H1 (cell line): ENCODE data around the gene MMP21. TPM values are rescaled to one million over a fixed set of nuclear protein-coding genes. Genes with fewer than 3 reads are reported as not detected.

Experiments used
- CTCF ChIA-PET: fragments of 300-600 bp; sonication (Branson Sonifier 250); formaldehyde crosslinking; loops from one replicate; lab custom pipeline; 2021; ENCODE audit not compliant: partially characterized antibody; lab: Charles Lee
- POLR2A ChIA-PET: fragments of 300-600 bp; sonication (Branson Sonifier 250); formaldehyde crosslinking; loops from one replicate; lab custom pipeline; 2021; ENCODE audit warnings: inconsistent platforms; ENCODE audit not compliant: partially characterized antibody; lab: Charles Lee
- DNase-seq, 2 experiments: peaks; one replicate each; pipeline versions ENCODE4 v3.0.0 to v3.0.0-alpha.2; 2010 to 2022; ENCODE audit warnings: low spot score in 2 of 2, low read depth in 1 of 2, mixed read lengths in 1 of 2
- FAIRE-seq: peaks from 2 replicates; lab custom pipeline; 2011; peaks lifted over from hg19 to GRCh38; lab: Jason Lieb, UNC
- H2AFZ ChIP-seq: 2 replicates; pipeline ENCODE4 v1.8.1; 2012; ENCODE audit warnings: low read length, inconsistent platforms
- H2AK5ac ChIP-seq: 2 replicates; pipeline ENCODE4 v1.6.1; 2013; ENCODE audit warnings: low read depth, low read length
- H2BK120ac ChIP-seq: replicated peaks from 2 replicates; pipeline ENCODE3; 2013; ENCODE audit warnings: low read depth, low read length, inconsistent platforms
- H2BK12ac ChIP-seq: 2 replicates; pipeline ENCODE4 v1.6.1; 2013; ENCODE audit warnings: low read depth, low read length
- H2BK15ac ChIP-seq: 2 replicates; pipeline ENCODE4 v1.6.1; 2013; ENCODE audit warnings: low read length
- H2BK20ac ChIP-seq: 2 replicates; pipeline ENCODE4 v1.6.1; 2013; ENCODE audit warnings: low read length
- H2BK5ac ChIP-seq: 2 replicates; pipeline ENCODE4 v1.6.1; 2013; ENCODE audit warnings: low read depth, low read length
- H3K14ac ChIP-seq: 2 replicates; pipeline ENCODE4 v1.6.1; 2013; ENCODE audit warnings: inconsistent platforms; ENCODE audit not compliant: insufficient read length
- H3K18ac ChIP-seq: 2 replicates; pipeline ENCODE4 v1.6.1; 2013; ENCODE audit warnings: low read length; ENCODE audit errors: extremely low read depth
- H3K23ac ChIP-seq: 2 replicates; pipeline ENCODE4 v1.6.1; 2013; ENCODE audit warnings: inconsistent platforms; ENCODE audit not compliant: insufficient read length
- H3K23me2 ChIP-seq: 2 replicates; pipeline ENCODE4 v1.6.1; 2013; ENCODE audit warnings: low read depth, low read length
- H3K27ac ChIP-seq: 2 replicates; pipeline ENCODE4 v1.6.1; 2011; ENCODE audit warnings: low read depth, low read length, inconsistent platforms
- H3K27me3 ChIP-seq, 4 experiments: replicated peaks in 1 of 4; 1 replicate in 1 of 4; 2 replicates in 3 of 4; pipeline versions ENCODE4 v1.6.1 to v1.8.1; 2011 to 2013; ENCODE audit warnings: low read length in 3 of 4, mild to moderate bottlenecking in 3 of 4, inconsistent platforms in 2 of 4, mixed read lengths in 2 of 4, moderate library complexity in 1 of 4; ENCODE audit not compliant: control insufficient read depth in 3 of 4, insufficient read depth in 3 of 4; ENCODE audit errors: extremely low read depth in 1 of 4
- H3K36me3 ChIP-seq, 4 experiments: 2 replicates each; pipeline versions ENCODE4 v1.6.1 to v1.8.1; 2011 to 2013; ENCODE audit warnings: mild to moderate bottlenecking in 4 of 4, low read length in 3 of 4, moderate library complexity in 2 of 4, control low read depth in 1 of 4, inconsistent platforms in 1 of 4; ENCODE audit not compliant: insufficient read depth in 4 of 4, control insufficient read depth in 2 of 4
- H3K4ac ChIP-seq: replicated peaks from 2 replicates; pipeline ENCODE3; 2013; ENCODE audit warnings: low read length, low read depth, mixed read lengths, inconsistent platforms; ENCODE audit not compliant: insufficient read length
- H3K4me1 ChIP-seq, 4 experiments: replicated peaks in 1 of 4; 1 replicate in 1 of 4; 2 replicates in 3 of 4; pipeline versions ENCODE4 v1.6.1 to v1.8.1; 2011 to 2013; ENCODE audit warnings: low read length in 3 of 4, inconsistent platforms in 2 of 4, mixed read lengths in 1 of 4; ENCODE audit not compliant: insufficient read depth in 4 of 4, control insufficient read depth in 3 of 4
- H3K4me2 ChIP-seq, 2 experiments: 2 replicates each; pipeline versions ENCODE4 v1.6.1 to v1.8.1; 2011 to 2013; ENCODE audit warnings: low read depth in 2 of 2, low read length in 2 of 2, control low read depth in 1 of 2, inconsistent platforms in 1 of 2, mild to moderate bottlenecking in 1 of 2; ENCODE audit not compliant: insufficient read depth in 1 of 2
- H3K4me3 ChIP-seq, 4 experiments: fragments of 200-600, 300-600 bp in 1 of 4; sonication (generic), shearing (Covaris generic), sonication (Bioruptor Twin) in 1 of 4; 2 replicates each; pipeline versions ENCODE4 v1.5.1 to v1.8.1; 2011 to 2016; ENCODE audit warnings: low read length in 4 of 4, low read depth in 3 of 4, control low read depth in 2 of 4, inconsistent platforms in 2 of 4, mild to moderate bottlenecking in 2 of 4, mixed read lengths in 1 of 4, moderate library complexity in 1 of 4; ENCODE audit not compliant: insufficient read depth in 2 of 4; ENCODE audit errors: extremely low read depth in 1 of 4
- H3K56ac ChIP-seq: replicated peaks from 2 replicates; pipeline ENCODE3; 2013; ENCODE audit warnings: low read depth, mild to moderate bottlenecking, mixed read lengths, low read length, inconsistent platforms; ENCODE audit not compliant: insufficient read length
- H3K79me1 ChIP-seq: 2 replicates; pipeline ENCODE4 v1.6.1; 2013; ENCODE audit warnings: low read depth, low read length, control low read depth
- H3K79me2 ChIP-seq, 2 experiments: 2 replicates each; pipeline versions ENCODE4 v1.6.1 to v1.8.1; 2012 to 2013; ENCODE audit warnings: low read length in 2 of 2, mild to moderate bottlenecking in 2 of 2, inconsistent platforms in 1 of 2; ENCODE audit not compliant: insufficient read depth in 2 of 2, control insufficient read depth in 1 of 2
- H3K9ac ChIP-seq, 4 experiments: replicated peaks in 1 of 4; 1 replicate in 1 of 4; 2 replicates in 3 of 4; pipeline versions ENCODE4 v1.6.1 to v1.8.1; 2011 to 2013; ENCODE audit warnings: low read depth in 3 of 4, low read length in 3 of 4, control low read depth in 2 of 4, mild to moderate bottlenecking in 2 of 4, moderate library complexity in 2 of 4, inconsistent platforms in 1 of 4; ENCODE audit errors: extremely low read depth in 1 of 4
- H3K9me3 ChIP-seq, 2 experiments: 2 replicates each; pipeline versions ENCODE4 v1.6.1 to v1.8.1; 2012 to 2013; ENCODE audit warnings: mild to moderate bottlenecking in 2 of 2, moderate library complexity in 2 of 2, control low read depth in 1 of 2, inconsistent platforms in 1 of 2, low read depth in 1 of 2, low read length in 1 of 2, mixed read lengths in 1 of 2; ENCODE audit not compliant: insufficient read depth in 2 of 2
- H4K20me1 ChIP-seq, 2 experiments: replicated peaks in 1 of 2; 2 replicates each; pipeline versions ENCODE3 to v1.8.1; 2011 to 2013; ENCODE audit warnings: inconsistent platforms in 2 of 2, low read length in 2 of 2, mild to moderate bottlenecking in 1 of 2; ENCODE audit not compliant: insufficient read depth in 2 of 2, control insufficient read depth in 1 of 2
- H4K5ac ChIP-seq: 2 replicates; pipeline ENCODE4 v1.6.1; 2013; ENCODE audit warnings: low read length, low read depth, mixed read lengths, inconsistent platforms; ENCODE audit not compliant: insufficient read length
- H4K8ac ChIP-seq: 2 replicates; pipeline ENCODE4 v1.8.0; 2013; ENCODE audit warnings: mild to moderate bottlenecking, moderate library complexity, low read length, inconsistent platforms; ENCODE audit not compliant: insufficient read depth; ENCODE audit errors: extremely low read depth
- H4K91ac ChIP-seq: replicated peaks from 2 replicates; pipeline ENCODE3; 2013; ENCODE audit warnings: low read length, mixed read lengths, inconsistent platforms; ENCODE audit not compliant: insufficient read length
- GTF2F1 ChIP-seq: IDR thresholded peaks from 2 replicates; pipeline ENCODE4 v1.6.1; 2012; ENCODE audit warnings: low read depth, low read length, improper control_type of control experiment, borderline replicate concordance
- JUN ChIP-seq: IDR thresholded peaks from 2 replicates; pipeline ENCODE4 v1.6.1; 2011; ENCODE audit warnings: low read depth, mild to moderate bottlenecking, improper control_type of control experiment, low read length
- RXRA ChIP-seq: IDR thresholded peaks from 2 replicates; pipeline ENCODE4 v1.6.1; 2011; ENCODE audit warnings: low read depth, mild to moderate bottlenecking, low read length, moderate library complexity; ENCODE audit not compliant: insufficient read depth
- SIX5 ChIP-seq: IDR thresholded peaks from 2 replicates; pipeline ENCODE4 v1.6.1; 2011; ENCODE audit warnings: mild to moderate bottlenecking, low read depth, low read length
- TAF1 ChIP-seq: IDR thresholded peaks from 2 replicates; pipeline ENCODE4 v1.6.1; 2011; ENCODE audit warnings: mild to moderate bottlenecking, low read depth, low read length
- WGBS, 2 experiments: shearing (Covaris generic) in 1 of 2; methylation state at CpG; one replicate each; pipeline versions ENCODE4 v1.1.6 to v1.1.7; 2013 to 2015; ENCODE audit warnings: low lambda C conversion rate in 2 of 2, mixed read lengths in 2 of 2, inconsistent platforms in 1 of 2, low coverage in 1 of 2, missing lambda C conversion rate in 1 of 2; ENCODE audit not compliant: insufficient replicate concordance in 2 of 2, insufficient coverage in 1 of 2, insufficient read length in 1 of 2; ENCODE audit errors: extremely low coverage in 1 of 2, missing lambda C conversion rate in 1 of 2; 5-methylcytosine and 5-hydroxymethylcytosine counted together
- polyA plus RNA-seq, 7 experiments: library from polyadenylated mRNA; depleted of rRNA in 3 of 7; stranded (reverse) in 5 of 7; unstranded in 2 of 7; fragments of >200 nt in 5 of 7; fragments of 200-250 nt in 2 of 7; gene quantifications; 1 replicate in 5 of 7; 2 replicates in 1 of 7; 4 replicates in 1 of 7; pipeline versions ENCODE4 v1.2.1 to v1.2.3, GENCODE V29; 2011 to 2013; ENCODE audit warnings: missing spikeins in 2 of 7, mixed read lengths in 2 of 7
- total RNA-seq: library from RNA; stranded (reverse); fragmentation: NEBNext Ultra II Directional; extraction: Animal tissue kit (Norgen Biotek cat#: 25700); gene quantifications from 2 replicates; pipeline ENCODE4 v1.2.1, GENCODE V29; 2021

The MMP21 gene
- total and polyA plus RNA-seq, 2 of the 8 experiments (the other 6 are each of a cell fraction or from before 2014, with no cell fraction given), result not detected

GRCh38 chr10:125795637-125796190, 20.1 kb upstream of the MMP21 start:
- Histone ChIP-seq H3K14ac (no peak overlapping the region), H3K56ac (no peak overlapping the region), H3K9me3 (no peaks in the 10 kb centered on the region), H3K18ac (no peak overlapping the region), H2BK20ac (no peak overlapping the region), H3K4ac (no peak overlapping the region), H2BK15ac (no peak overlapping the region), H4K8ac (no peak overlapping the region), H3K4me2 (no peak overlapping the region), H3K27me3 (no peaks in the 10 kb centered on the region), H3K23ac (no peak overlapping the region), H3K79me2 (no peaks in the 10 kb centered on the region), H3K79me1 (no peaks in the 10 kb centered on the region), H2BK12ac (no peak overlapping the region), H3K4me1 (no peaks in the 10 kb centered on the region), H3K23me2 (no peaks in the 10 kb centered on the region), H2AK5ac (no peak overlapping the region), H3K4me3 (no peak overlapping the region), H4K5ac (no peak overlapping the region), H3K9ac (no peak overlapping the region), H2BK5ac (no peak overlapping the region), H3K27ac (no peak overlapping the region), H3K36me3 (peaks cover 2 to 26% (median 9%) of the 10 kb centered on the region in 4 experiments; a peak in 7 of 8 replicates), H2AFZ (no peak overlapping the region), H4K91ac (no peak overlapping the region), H2BK120ac (no peak overlapping the region), H4K20me1 (peaks cover 2% of the 10 kb centered on the region in 2 experiments)
- no peak for DNase-seq
- POLR2A ChIA-PET, result interaction anchor here (0.5 to 1.6 kb wide), 3 partner anchors 13 to 62 kb away, joined by 3 to 5 read pairs (median 4); partner anchors contain the start of gene UROS
- FAIRE-seq, result no peak
- TF ChIP-seq RXRA (no peak), SIX5 (no peak), JUN (no peak), TAF1 (no peak), GTF2F1 (no peak)
- CTCF ChIA-PET, result interaction anchor here (1.0 to 1.8 kb wide), 3 partner anchors 9 to 1407 kb away, joined by 4 to 7 read pairs (median 4); no protein-coding TSS in a partner anchor
- WGBS, 2 experiments, result 91% methylated on average over 8 of the region's 8 CpGs; no CpG with 5 or more reads in 1 of the 2 experiments
